ENCODE measurements around the gene ADGRA1. TPM values are rescaled to one million over a fixed set of nuclear protein-coding genes. Genes with fewer than 3 reads are reported as not detected.
"Not testable (repeated sequence)": the region's sequence is repeated elsewhere in the genome, so short reads cannot be mapped to it uniquely, and the experiment has no call there.

Gene ADGRA1
- total RNA-seq, 2 donors from 2014 or later, result 0.10 to 0.56 TPM

GRCh38 chr10:133104068-133104962, 16.6 kb downstream of the ADGRA1 start:
- no peak for DNase-seq (ENCODE audit: low spot score)
- intact Hi-C loops (cut with DNase I), result no loop called here

GRCh38 chr10:133104963-133105640, 17.4 kb downstream of the ADGRA1 start:
- DNase-seq (ENCODE audit: low spot score), result no peak
- intact Hi-C loops (cut with DNase I), result no loop called here

- DNase-seq (ENCODE audit: low spot score), result no peak
- intact Hi-C loops (cut with DNase I), result no loop called here
Observed at GRCh38 chr10:133105686-133106390, 18.1 kb downstream of the ADGRA1 start.

GRCh38 chr10:133106516-133106915, 18.8 kb downstream of the ADGRA1 start:
- DNase-seq (ENCODE audit: low spot score), result no peak
- intact Hi-C loops (cut with DNase I), result no loop called here

GRCh38 chr10:133107442-133107841, 19.7 kb downstream of the ADGRA1 start:
- no peak for DNase-seq (ENCODE audit: low spot score)
- intact Hi-C loops (cut with DNase I), result no loop called here

GRCh38 chr10:133109711-133110110, 22.0 kb downstream of the ADGRA1 start:
- intact Hi-C loops (cut with DNase I), result no loop called here
- no peak for DNase-seq (ENCODE audit: low spot score)

- intact Hi-C loops (cut with DNase I), result no loop called here
Observed at GRCh38 chr10:133110133-133110532, 22.4 kb downstream of the ADGRA1 start.

GRCh38 chr10:133110609-133111275, 23.0 kb downstream of the ADGRA1 start:
- DNase-seq (ENCODE audit: low spot score), result no peak
- intact Hi-C loops (cut with DNase I), result no loop called here

More at GRCh38 chr10:133110133-133110532, 22.4 kb downstream of the ADGRA1 start:
- DNase-seq (ENCODE audit: low spot score), result no peak

GRCh38 chr10:133111640-133112039, 23.9 kb downstream of the ADGRA1 start:
- intact Hi-C loops (cut with DNase I); DNase-seq (ENCODE audit: low spot score): not testable (repeated sequence)

- intact Hi-C loops (cut with DNase I), result no loop called here
- DNase-seq (ENCODE audit: low spot score), result peak; percentile 62
Observed at GRCh38 chr10:133113146-133113830, 25.6 kb downstream of the ADGRA1 start.

GRCh38 chr10:133113847-133114246, 26.1 kb downstream of the ADGRA1 start:
- intact Hi-C loops (cut with DNase I), result no loop called here
- peak; percentile 77 for DNase-seq (ENCODE audit: low spot score)

GRCh38 chr10:133114251-133114650, 26.5 kb downstream of the ADGRA1 start:
- DNase-seq (ENCODE audit: low spot score), result peak; percentile 62
- intact Hi-C loops (cut with DNase I), result no loop called here

GRCh38 chr10:133114726-133115452, 27.2 kb downstream of the ADGRA1 start:
- intact Hi-C loops (cut with DNase I), result no loop called here

GRCh38 chr10:133115453-133115842, 27.7 kb downstream of the ADGRA1 start:
- DNase-seq (ENCODE audit: low spot score), result peak; percentile 73
- intact Hi-C loops (cut with DNase I), result no loop called here

More at GRCh38 chr10:133114726-133115452, 27.2 kb downstream of the ADGRA1 start:
- DNase-seq (ENCODE audit: low spot score), result peak; percentile 50

- intact Hi-C loops (cut with DNase I), result no loop called here
- peak; percentile 64 for DNase-seq (ENCODE audit: low spot score)
Observed at GRCh38 chr10:133115976-133116375, 28.3 kb downstream of the ADGRA1 start.

GRCh38 chr10:133116455-133116854, 28.7 kb downstream of the ADGRA1 start:
- intact Hi-C loops (cut with DNase I), result no loop called here
- peak; percentile 50 for DNase-seq (ENCODE audit: low spot score)

- intact Hi-C loops (cut with DNase I), result no loop called here
- peak; percentile 72 for DNase-seq (ENCODE audit: low spot score)
Observed at GRCh38 chr10:133117036-133117687, 29.4 kb downstream of the ADGRA1 start.

- intact Hi-C loops (cut with DNase I), result no loop called here
- peak; percentile 70 for DNase-seq (ENCODE audit: low spot score)
Observed at GRCh38 chr10:133117688-133118071, 30.0 kb downstream of the ADGRA1 start.

Measured in posterior vena cava (tissue), 2 donors.